GM18907 (cell line): ENCODE data around the gene FBXL2.

Source experiments
- ATAC-seq: cut with Tn5 transposase; IDR thresholded peaks from one replicate; pipeline ENCODE4 v1.9.1; 2021; ENCODE audit warnings: mild to moderate bottlenecking, moderate library complexity; ENCODE audit not compliant: unreplicated experiment

Gene FBXL2, protein sequence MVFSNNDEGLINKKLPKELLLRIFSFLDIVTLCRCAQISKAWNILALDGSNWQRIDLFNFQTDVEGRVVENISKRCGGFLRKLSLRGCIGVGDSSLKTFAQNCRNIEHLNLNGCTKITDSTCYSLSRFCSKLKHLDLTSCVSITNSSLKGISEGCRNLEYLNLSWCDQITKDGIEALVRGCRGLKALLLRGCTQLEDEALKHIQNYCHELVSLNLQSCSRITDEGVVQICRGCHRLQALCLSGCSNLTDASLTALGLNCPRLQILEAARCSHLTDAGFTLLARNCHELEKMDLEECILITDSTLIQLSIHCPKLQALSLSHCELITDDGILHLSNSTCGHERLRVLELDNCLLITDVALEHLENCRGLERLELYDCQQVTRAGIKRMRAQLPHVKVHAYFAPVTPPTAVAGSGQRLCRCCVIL

GRCh38 chr3:33277193-33277882 is at the start of gene FBXL2:
FBXL2 (plus strand) TSS chr3:33277442; CDS start chr3:33277513, 71 bp downstream.
- peak; percentile 73 for ATAC-seq

DNA sequence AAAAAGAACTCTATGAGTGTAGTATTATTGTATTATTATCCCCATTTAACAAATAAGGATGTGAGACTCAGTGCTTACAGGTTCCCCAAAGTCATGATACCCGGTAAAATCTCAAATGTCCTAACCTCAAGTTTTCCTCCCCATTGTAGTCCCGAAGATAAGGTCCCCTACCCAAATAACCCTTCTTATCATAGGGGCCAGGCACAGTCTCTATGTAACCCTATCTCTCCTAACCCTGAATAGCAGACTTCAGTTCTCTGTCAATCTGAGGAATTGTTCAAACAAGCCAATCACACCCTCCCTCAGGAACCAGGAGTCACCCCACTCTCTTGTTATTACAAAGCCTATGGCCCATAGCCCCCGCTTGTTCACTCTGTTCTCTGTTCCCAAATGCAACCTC is 48.2 kb upstream of the FBXL2 start:
- no peak for ATAC-seq

DNA sequence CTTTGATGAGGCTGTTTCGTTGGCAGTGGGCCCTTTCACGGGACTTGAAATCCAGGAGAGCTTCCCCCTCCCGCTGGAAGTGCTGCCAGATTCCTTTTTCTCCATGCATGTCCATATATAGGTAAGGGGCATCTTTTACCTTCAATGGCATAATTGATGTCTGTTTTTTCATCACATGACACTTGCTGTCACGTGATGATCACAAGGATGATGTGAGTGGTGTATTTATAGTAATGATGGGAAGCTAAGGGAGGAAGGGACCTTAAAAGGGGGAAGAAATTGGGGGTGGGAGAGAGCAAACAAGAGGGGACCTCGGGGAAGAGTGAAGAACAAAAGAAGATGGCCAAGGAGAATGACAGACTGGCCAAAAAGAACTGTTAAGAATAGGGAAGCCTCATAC is 47.3 kb upstream of the FBXL2 start:
- ATAC-seq: no peak

DNA sequence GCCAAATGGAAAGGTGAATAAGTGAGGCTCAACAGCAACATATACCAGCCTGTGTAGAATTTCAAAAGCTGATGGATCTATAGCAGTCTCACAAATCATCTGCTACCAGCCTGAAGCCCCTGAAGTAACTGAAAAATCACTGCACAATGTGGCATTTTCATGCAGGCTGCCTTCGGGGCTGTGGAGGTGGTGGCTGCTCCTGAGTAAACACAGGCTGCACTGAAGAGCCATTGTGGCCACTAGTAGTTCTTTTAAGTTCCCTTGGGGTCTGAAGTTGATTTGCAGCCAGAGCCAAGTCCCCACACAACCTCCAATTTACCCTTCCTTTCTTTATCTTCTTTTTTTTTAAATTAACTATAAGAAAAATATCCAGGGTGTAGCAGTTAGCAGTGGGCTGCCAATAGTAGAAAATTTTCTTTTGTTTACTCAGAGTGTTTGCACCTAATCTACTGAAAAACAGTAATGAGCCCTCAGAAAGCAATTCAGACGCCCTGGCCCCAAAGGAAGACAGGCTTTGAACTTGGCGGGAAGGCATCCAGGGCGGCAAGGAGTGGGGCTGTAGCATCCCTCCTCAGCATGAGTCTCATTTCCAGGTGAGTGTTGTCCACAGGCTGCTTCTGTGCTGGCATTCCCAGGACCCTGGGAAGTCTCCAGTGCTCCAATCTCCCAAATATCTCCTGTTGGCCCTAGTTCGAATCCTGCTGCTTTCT is 45.3 kb upstream of the FBXL2 start:
- ATAC-seq: no peak

DNA sequence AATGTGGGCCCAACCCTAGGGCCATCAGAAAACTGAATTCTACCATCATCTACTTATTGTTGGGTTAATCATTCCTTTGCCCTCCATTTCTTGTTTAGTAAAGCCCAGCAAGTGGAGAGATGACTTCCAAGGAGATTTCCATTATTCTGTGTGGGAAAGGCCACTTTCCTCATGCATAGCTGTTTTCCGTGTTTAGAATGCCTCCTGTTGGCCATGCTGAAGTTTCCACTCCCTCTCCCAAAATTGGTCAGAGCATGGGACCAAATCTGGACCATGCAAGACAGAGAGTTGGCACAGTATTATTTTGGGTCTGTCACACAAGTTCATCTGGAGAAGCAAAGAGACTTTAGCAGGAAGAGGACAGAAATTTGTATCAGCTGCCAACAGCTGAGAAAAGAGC is 43.4 kb upstream of the FBXL2 start:
- no peak for ATAC-seq

DNA sequence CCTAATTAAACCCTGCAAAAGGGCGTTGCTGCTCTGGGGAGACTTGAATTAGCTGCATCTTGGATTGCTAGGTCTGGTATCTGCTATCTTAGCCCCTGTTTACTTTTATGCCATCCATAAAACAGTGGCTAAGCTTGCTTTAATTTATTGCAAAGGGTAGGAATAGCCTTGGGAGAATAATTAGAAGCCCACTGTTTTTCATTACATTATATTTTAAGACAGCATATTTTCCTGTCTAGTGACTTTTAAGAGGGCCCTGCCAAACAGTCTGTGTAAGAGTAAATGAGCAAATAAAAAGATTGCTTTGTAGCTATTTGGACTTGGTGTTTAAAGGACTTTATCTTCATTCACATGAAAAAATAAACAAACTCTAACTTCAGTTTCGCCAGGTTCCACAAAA is 41.2 kb upstream of the FBXL2 start:
- no peak for ATAC-seq

GRCh38 chr3:33237439-33237838 is 39.8 kb upstream of the FBXL2 start:
- ATAC-seq: no peak

DNA sequence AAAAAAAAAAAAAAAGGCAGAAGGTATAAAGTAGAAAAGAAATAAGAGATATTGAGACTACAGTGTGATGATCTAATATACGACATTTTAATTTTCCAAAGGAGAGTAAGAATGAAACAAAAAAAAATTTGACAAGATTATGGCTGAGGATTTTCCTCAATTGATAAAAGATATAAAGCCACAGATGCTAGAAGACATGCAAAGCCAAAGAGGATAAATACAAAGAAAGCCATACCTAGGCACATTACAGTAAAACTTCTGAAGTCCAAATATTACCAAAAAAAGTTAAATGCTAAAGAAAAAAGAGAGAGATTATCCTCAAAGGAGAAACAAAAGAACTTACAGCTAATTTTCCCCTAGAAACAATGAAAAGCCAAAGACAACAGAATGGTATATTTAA is 38.3 kb upstream of the FBXL2 start:
- no peak for ATAC-seq

GRCh38 chr3:33240261-33240660 is 37.0 kb upstream of the FBXL2 start:
- no peak for ATAC-seq

GRCh38 chr3:33246786-33247185 is 30.5 kb upstream of the FBXL2 start:
- ATAC-seq: no peak

- ATAC-seq: no peak
Observed at GRCh38 chr3:33250712-33251111, 26.5 kb upstream of the FBXL2 start.

DNA sequence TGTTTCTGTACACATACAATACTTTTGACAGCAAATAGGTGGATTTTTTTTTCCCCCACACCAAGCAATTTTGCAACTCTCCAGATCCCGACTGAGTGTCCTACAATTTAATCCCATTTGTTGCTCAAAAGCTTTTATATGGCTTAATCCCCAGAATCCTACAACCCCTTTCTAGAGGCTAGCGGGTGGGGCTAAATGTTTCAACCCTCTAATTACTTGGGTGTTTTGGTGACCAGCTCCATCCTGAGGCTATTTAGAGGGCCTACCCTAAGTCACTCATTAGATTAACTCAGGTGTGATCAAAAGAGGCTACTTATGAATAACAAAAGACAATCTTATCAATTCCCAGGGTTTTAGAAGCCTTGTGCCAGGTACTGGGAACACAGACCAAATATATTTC is 21.0 kb upstream of the FBXL2 start:
- no peak for ATAC-seq

DNA sequence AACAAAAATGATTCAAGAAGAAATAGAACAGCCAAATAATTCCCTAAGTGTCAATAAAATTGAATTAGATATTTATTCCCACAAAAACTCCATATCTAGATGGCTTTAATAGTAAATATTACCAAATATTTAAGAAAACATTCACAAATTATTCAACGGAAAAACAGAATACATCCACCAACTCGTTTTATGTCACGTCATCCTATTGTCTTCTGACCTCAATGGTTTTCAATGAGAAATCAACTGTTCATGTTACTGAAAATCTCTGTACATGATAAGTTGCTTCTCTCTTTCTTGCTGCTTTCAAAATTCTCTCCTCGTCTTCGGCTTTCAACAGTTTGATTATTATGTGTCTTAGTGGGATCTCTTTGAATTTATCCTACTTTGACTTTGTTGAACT is 17.1 kb upstream of the FBXL2 start:
- no peak for ATAC-seq

- ATAC-seq: no peak
Observed at GRCh38 chr3:33269385-33269784, 7.9 kb upstream of the FBXL2 start.

- no peak for ATAC-seq
Observed at GRCh38 chr3:33271324-33271723, 5.9 kb upstream of the FBXL2 start.

DNA sequence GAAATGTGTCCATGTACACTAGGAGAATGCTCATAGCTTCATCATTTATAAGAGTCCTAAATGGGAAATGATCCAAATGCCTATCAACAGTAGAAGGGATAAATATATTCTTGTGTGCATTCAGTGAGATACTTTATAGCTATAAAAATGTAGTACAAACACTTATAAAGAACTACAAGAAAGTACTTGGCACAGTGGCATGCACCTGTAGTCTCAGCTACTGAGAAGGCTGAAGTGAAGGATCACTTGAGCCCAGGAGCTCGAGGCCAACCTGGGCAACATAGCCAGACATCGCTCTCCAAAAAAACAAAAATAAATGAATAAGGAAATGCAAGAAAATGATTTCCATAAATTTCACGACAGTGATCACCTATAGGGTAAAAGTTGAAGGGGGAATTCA is 3.6 kb upstream of the FBXL2 start:
- no peak for ATAC-seq

DNA sequence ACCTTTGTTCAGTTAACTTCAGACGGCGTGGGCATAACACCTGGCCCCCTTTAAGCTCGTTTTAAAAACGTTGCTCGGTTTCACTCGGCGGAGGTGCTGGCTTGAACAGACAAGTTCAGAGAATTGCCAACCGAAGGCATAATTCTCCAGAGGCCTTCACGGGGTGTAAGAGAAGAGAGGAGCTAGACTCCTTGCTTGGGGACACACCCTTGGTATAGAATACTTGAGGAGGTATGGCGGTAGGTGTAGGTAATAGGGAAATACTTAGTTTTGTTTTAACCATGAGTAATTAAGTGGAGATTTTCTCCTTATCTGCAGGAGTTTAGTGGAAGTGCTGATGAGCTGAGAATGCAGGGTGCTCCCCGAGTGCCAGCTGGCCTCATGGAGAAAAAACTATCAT is 921 bp downstream of the FBXL2 start:
- ATAC-seq: no peak

- no peak for ATAC-seq
Observed at GRCh38 chr3:33287672-33288282, 10.5 kb downstream of the FBXL2 start.

- ATAC-seq: no peak
Observed at GRCh38 chr3:33299395-33300081, 22.3 kb downstream of the FBXL2 start.

- no peak for ATAC-seq
Observed at GRCh38 chr3:33312361-33312760, 35.1 kb downstream of the FBXL2 start.

DNA sequence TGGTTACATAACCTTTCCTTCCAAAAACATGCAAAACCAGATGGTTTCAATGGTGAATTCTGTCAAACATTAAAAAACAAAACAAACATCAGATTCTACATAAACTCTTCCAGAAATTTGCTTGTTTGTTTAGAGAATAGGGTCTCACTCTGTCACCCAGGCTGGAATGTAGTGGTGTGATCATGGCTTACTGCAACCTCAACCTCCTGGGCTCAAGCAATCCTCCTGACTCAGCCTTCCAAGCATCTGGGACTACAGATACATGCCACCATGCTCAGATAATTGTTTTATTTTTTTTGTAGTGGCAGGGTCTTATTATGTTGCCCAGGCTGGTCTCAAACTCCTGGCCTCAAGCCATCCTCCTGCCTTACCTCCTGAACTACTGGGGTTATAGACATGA is 36.1 kb downstream of the FBXL2 start:
- ATAC-seq: no peak
